ENCODE measurements around the gene UFD1. TPM values are rescaled to one million over a fixed set of nuclear protein-coding genes. Genes with fewer than 3 reads are reported as not detected.

UFD1 gene
- polyA plus RNA-seq, 1 of the 3 experiments (the other 2 are of a cell fraction): 111 TPM

GRCh38 chr22:19469421-19469820 lies 9.6 kb downstream of the UFD1 start:
- H3K27ac ChIP-seq (ENCODE audit: low read depth in 2 of 2, low read length in 1 of 2): no peak overlapping the region
- POLR2A ChIA-PET: no interaction called here
- H3K9me3 ChIP-seq: no peaks in the 10 kb centered on the region
- H3F3A ChIP-seq (replicated peaks; ENCODE audit: insufficient read depth): no peaks in the 10 kb centered on the region
- no peak for DNase-seq
- peaks cover 0 to 3% of the 10 kb centered on the region in 2 experiments; a peak in 1 of 4 replicates for H3K4me1 ChIP-seq (ENCODE audit: control insufficient read depth in 1 of 2, insufficient read depth in 2 of 2, low read depth in 1 of 2, low read length in 1 of 2)
- H2AFZ ChIP-seq (ENCODE audit: low read depth): no peak overlapping the region
- H3K9ac ChIP-seq: no peak overlapping the region
- TF ChIP-seq TCF12 (IDR thresholded peaks at IDR 0.05): no peak
- no peak for TF ChIP-seq MXI1 (IDR thresholded peaks at IDR 0.05; ENCODE audit: low read depth, low read length)
- TF ChIP-seq EP300 (IDR thresholded peaks at IDR 0.05; ENCODE audit: borderline replicate concordance in 1 of 2, low read depth in 1 of 2, low read length in 1 of 2): no peak
- 86% methylated on average over 1 of the region's 7 CpGs for WGBS (ENCODE audit: low lambda C conversion rate)
- CTCF ChIA-PET: interaction anchor here (0.6 to 2.2 kb wide), 4 partner anchors 160 to 290 kb away, joined by 3 to 8 read pairs (median 4); no protein-coding TSS in a partner anchor
- H3K36me3 ChIP-seq (replicated peaks in 1 of 2; ENCODE audit: control insufficient read depth in 1 of 2, insufficient read depth in 2 of 2, low read length in 1 of 2): peaks cover 53 to 89% of the 10 kb centered on the region in 2 experiments
- H3K27me3 ChIP-seq (ENCODE audit: insufficient read depth): no peaks in the 10 kb centered on the region
- H4K20me1 ChIP-seq (ENCODE audit: insufficient read depth): peaks cover 25% of the 10 kb centered on the region
- no peak overlapping the region for H3K4me3 ChIP-seq (ENCODE audit: low read depth in 2 of 2, low read length in 1 of 2)
- H3K9me2 ChIP-seq: no peaks in the 10 kb centered on the region
- peaks cover 29% of the 10 kb centered on the region for H3K79me2 ChIP-seq (ENCODE audit: insufficient read depth)
- no peak overlapping the region for H3K4me2 ChIP-seq

- Histone ChIP-seq H3K27me3 (ENCODE audit: insufficient read depth) (no peaks in the 10 kb centered on the region), H3K79me2 (ENCODE audit: insufficient read depth) (peaks cover 14% of the 10 kb centered on the region; the same call in 1 of the 2 replicates), H3K36me3 (replicated peaks in 1 of 2; ENCODE audit: control insufficient read depth in 1 of 2, insufficient read depth in 2 of 2, low read length in 1 of 2) (peaks cover 61 to 92% of the 10 kb centered on the region in 2 experiments), H3K9ac (no peak overlapping the region), H3K4me2 (no peak overlapping the region), H3K27ac (ENCODE audit: low read depth in 2 of 2, low read length in 1 of 2) (no peak overlapping the region), H2AFZ (ENCODE audit: low read depth) (no peak overlapping the region), H3F3A (replicated peaks; ENCODE audit: insufficient read depth) (no peaks in the 10 kb centered on the region), H3K9me2 (no peaks in the 10 kb centered on the region), H3K4me3 (ENCODE audit: low read depth in 2 of 2, low read length in 1 of 2) (no peak overlapping the region), H3K9me3 (no peaks in the 10 kb centered on the region), H3K4me1 (ENCODE audit: control insufficient read depth in 1 of 2, insufficient read depth in 2 of 2, low read depth in 1 of 2, low read length in 1 of 2) (peaks cover 0 to 3% of the 10 kb centered on the region in 2 experiments; a peak in 1 of 4 replicates), H4K20me1 (ENCODE audit: insufficient read depth) (peaks cover 14% of the 10 kb centered on the region; the same call in 1 of the 2 replicates)
- no peak for DNase-seq
- TF ChIP-seq EP300 (IDR thresholded peaks at IDR 0.05; ENCODE audit: borderline replicate concordance in 1 of 2, low read depth in 1 of 2, low read length in 1 of 2) (no peak), RCOR1 (IDR thresholded peaks at IDR 0.05; ENCODE audit: low read length) (no peak), FOSL2 (IDR thresholded peaks at IDR 0.05; ENCODE audit: borderline replicate concordance, low read depth) (no peak), SMC3 (IDR thresholded peaks at IDR 0.05; ENCODE audit: low read depth, low read length) (no peak), GATA2 (CRISPR knock-in tag; IDR thresholded peaks at IDR 0.05) (no peak), YY1 (IDR thresholded peaks at IDR 0.05; ENCODE audit: low read depth) (no peak), RAD21 (IDR thresholded peaks at IDR 0.05; ENCODE audit: low read length) (no peak)
- TF ChIP-seq, protein P1, sequence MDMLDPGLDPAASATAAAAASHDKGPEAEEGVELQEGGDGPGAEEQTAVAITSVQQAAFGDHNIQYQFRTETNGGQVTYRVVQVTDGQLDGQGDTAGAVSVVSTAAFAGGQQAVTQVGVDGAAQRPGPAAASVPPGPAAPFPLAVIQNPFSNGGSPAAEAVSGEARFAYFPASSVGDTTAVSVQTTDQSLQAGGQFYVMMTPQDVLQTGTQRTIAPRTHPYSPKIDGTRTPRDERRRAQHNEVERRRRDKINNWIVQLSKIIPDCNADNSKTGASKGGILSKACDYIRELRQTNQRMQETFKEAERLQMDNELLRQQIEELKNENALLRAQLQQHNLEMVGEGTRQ (IDR thresholded peaks at IDR 0.05; ENCODE audit: borderline replicate concordance, low read depth, low read length): no peak
- CTCF ChIA-PET: interaction anchor here (1.4 to 2.2 kb wide), 3 partner anchors 162 to 288 kb away, joined by 4 to 8 read pairs (median 6); no protein-coding TSS in a partner anchor
- POLR2A ChIA-PET: no interaction called here
- WGBS (ENCODE audit: low lambda C conversion rate): 96% methylated on average over 6 of the region's 6 CpGs
Observed at GRCh38 chr22:19467912-19468311, 11.1 kb downstream of the UFD1 start.

Data from SK-N-SH (cell line).